Measurements from ENCODE around the gene TAF5L.

The TAF5L gene

GRCh38 chr1:229655781-229656180 is 29.9 kb upstream of the TAF5L start:
- no peak for ATAC-seq (replicated peaks)
- Mint-ChIP-seq H3K27ac (no peak overlapping the region), H3K4me3 (no peak overlapping the region), H3K36me3 (ENCODE audit: insufficient read depth) (peaks cover 33% of the 10 kb centered on the region), H3K9me3 (no peaks in the 10 kb centered on the region), H3K4me1 (ENCODE audit: low read depth in 2 of 2) (no peaks in the 10 kb centered on the region), H3K27me3 (no peaks in the 10 kb centered on the region)
- DNase-seq = no peak

DNA sequence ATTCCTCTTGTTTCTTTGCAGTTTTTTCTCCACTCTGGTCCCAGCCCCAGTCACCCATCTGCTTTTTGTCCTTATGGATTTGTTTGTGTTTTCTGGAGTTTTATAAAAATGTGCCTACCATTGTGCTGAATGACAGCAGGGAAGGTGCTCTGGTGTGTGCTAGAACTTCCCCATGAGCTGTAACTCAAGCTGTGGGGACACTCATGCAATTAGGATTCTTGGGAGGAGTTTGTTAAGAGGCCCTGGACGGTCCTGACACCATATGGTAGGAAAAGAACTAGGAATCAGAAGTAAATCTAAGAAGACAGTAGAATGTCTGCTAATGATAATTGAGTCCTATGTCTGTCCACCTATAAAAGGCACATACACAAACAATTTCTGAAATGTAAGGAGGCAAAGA is 27.5 kb upstream of the TAF5L start:
- peaks cover 21% of the 10 kb centered on the region for H3K36me3 Mint-ChIP-seq (ENCODE audit: insufficient read depth)
- no peaks in the 10 kb centered on the region for H3K9me3 Mint-ChIP-seq
- no peaks in the 10 kb centered on the region for H3K4me1 Mint-ChIP-seq (ENCODE audit: low read depth in 2 of 2)

GRCh38 chr1:229651546-229651945 is 25.6 kb upstream of the TAF5L start:
- H3K36me3 Mint-ChIP-seq (ENCODE audit: insufficient read depth) = peaks cover 31% of the 10 kb centered on the region
- DNase-seq (no peak), ATAC-seq (replicated peaks) (no peak)
- no peak overlapping the region for H3K4me3 Mint-ChIP-seq
- no peak overlapping the region for H3K27ac Mint-ChIP-seq
- no peaks in the 10 kb centered on the region for H3K27me3 Mint-ChIP-seq
- no peaks in the 10 kb centered on the region for H3K9me3 Mint-ChIP-seq
- no peaks in the 10 kb centered on the region for H3K4me1 Mint-ChIP-seq (ENCODE audit: low read depth in 2 of 2)

More for the DNA sequence above, 27.5 kb upstream of the TAF5L start:
- no peak overlapping the region for H3K27ac Mint-ChIP-seq
- DNase-seq (no peak), ATAC-seq (replicated peaks) (no peak)
- H3K27me3 Mint-ChIP-seq = no peaks in the 10 kb centered on the region
- H3K4me3 Mint-ChIP-seq = no peak overlapping the region

DNA sequence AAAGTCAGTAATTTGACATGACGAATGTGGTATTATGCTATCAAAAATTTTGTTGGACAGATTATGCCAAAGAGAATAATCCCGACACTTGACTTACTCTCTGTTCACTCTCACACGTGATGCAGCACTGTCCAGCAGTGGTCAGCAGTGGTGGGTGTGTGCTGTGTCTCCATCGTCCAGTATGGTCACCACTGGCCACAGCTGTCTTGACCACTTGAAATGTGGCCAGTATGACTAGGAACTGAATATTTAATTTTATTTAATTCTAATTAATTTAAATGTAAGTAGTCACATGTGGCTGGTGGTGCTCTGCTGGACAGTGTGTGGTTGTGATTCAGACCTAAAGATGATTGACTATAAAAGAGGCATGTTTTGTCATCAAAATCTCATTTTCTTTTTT is 24.1 kb upstream of the TAF5L start:
- H3K4me3 Mint-ChIP-seq = no peak overlapping the region
- no peak for DNase-seq
- no peak for ATAC-seq (replicated peaks)
- H3K27ac Mint-ChIP-seq = no peak overlapping the region
- H3K36me3 Mint-ChIP-seq (ENCODE audit: insufficient read depth) = peaks cover 25% of the 10 kb centered on the region
- no peaks in the 10 kb centered on the region for H3K27me3 Mint-ChIP-seq
- H3K9me3 Mint-ChIP-seq = no peaks in the 10 kb centered on the region
- H3K4me1 Mint-ChIP-seq (ENCODE audit: low read depth in 2 of 2) = peaks cover 0 to 2% of the 10 kb centered on the region in 2 donors

GRCh38 chr1:229648406-229648805 is 22.5 kb upstream of the TAF5L start:
- peaks cover 28% of the 10 kb centered on the region for H3K36me3 Mint-ChIP-seq (ENCODE audit: insufficient read depth)
- DNase-seq = no peak

DNA sequence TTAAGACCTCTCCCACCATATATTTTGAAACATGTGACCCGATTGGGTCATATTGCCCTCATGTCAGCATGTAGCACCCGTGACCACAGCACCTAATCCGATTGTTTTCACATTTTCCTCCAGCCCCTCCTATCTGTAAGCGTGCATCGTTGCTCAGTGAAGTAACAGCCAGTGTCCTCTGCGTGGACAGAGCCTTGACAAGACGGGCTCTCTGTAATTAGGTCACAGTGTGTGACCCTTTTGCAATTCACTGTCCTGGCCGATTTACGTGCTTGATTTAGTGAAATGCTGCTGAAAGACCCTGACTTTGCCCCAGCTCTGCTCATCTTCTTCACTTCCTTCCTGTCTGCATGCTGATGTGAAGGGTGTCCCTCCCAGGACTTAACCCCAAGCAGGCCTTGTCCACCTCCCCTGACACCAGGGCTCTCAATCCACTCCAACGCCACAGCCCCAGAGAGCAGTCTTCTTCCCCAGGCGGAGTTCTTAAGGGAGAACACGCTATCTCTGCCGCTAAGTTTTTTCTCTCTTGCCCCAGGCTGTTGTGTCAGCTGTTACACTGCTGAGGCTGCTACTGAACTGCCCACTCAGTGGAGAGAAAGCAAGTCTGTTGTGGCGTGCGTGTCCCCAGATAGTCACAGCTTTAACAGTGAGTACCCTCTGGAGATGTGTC is 19.5 kb upstream of the TAF5L start:
- no peaks in the 10 kb centered on the region for H3K27me3 Mint-ChIP-seq
- H3K4me3 Mint-ChIP-seq = no peak overlapping the region
- H3K4me1 Mint-ChIP-seq (ENCODE audit: low read depth in 2 of 2) = peaks cover 2 to 10% of the 10 kb centered on the region in 2 donors
- peak overlapping the region in 1 of 2 donors; percentile 48 for H3K27ac Mint-ChIP-seq
- DNase-seq (no peak), ATAC-seq (replicated peaks) (no peak)
- H3K36me3 Mint-ChIP-seq (ENCODE audit: insufficient read depth) = peaks cover 28% of the 10 kb centered on the region
- no peaks in the 10 kb centered on the region for H3K9me3 Mint-ChIP-seq

More at GRCh38 chr1:229648406-229648805, 22.5 kb upstream of the TAF5L start:
- Mint-ChIP-seq H3K9me3 (no peaks in the 10 kb centered on the region), H3K27me3 (no peaks in the 10 kb centered on the region), H3K4me3 (no peak overlapping the region), H3K27ac (no peak overlapping the region), H3K4me1 (ENCODE audit: low read depth in 2 of 2) (peaks cover 0 to 4% of the 10 kb centered on the region in 2 donors)
- no peak for ATAC-seq (replicated peaks)

DNA sequence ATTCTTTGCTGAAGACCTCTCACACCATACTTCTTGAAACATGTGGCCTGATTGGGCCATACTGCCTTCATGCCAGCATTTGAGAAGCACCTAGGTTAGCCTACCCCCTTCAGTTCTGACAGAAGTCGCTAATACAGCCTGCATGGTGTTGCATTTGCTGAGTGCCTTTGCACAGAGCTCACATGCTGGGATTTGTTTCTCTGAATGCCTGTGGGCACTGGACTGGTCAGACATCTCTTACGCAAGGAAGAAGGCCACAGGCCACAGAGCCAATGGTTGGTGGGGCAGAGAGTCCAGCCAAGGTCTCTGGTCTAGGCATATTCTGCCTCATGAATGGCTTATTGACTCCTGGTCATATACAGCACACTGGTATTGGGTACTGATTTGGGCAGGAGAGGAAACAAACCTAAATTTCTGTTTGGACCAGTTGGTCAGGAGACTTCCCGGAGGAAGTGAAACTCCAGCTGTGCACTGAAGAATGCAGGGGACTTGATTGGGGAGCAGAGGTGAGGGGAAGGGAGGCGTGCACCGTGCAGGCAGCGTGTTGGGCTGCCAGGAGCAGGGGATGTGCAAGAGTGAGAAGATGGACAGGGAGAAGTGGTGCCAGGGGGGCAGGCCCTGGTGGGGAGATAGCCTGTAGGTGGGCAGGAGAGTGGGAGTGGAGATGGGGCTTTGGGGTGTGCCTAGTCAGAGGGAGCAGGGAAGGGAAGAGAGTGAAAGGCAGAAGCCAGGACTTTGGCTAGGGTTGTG is 18.2 kb upstream of the TAF5L start:
- H3K4me3 Mint-ChIP-seq = no peak overlapping the region
- H3K4me1 Mint-ChIP-seq (ENCODE audit: low read depth in 2 of 2) = peaks cover 6 to 13% of the 10 kb centered on the region in 2 donors
- DNase-seq (no peak), ATAC-seq (replicated peaks) (no peak)
- peak overlapping the region in 1 of 2 donors; percentile 38 for H3K27ac Mint-ChIP-seq
- no peaks in the 10 kb centered on the region for H3K9me3 Mint-ChIP-seq
- peaks cover 31% of the 10 kb centered on the region for H3K36me3 Mint-ChIP-seq (ENCODE audit: insufficient read depth)
- no peaks in the 10 kb centered on the region for H3K27me3 Mint-ChIP-seq

- H3K27me3 Mint-ChIP-seq = no peaks in the 10 kb centered on the region
- ATAC-seq (replicated peaks) = no peak
- peaks cover 10 to 13% of the 10 kb centered on the region in 2 donors for H3K4me1 Mint-ChIP-seq (ENCODE audit: low read depth in 2 of 2)
- no peak overlapping the region for H3K27ac Mint-ChIP-seq
- peaks cover 33% of the 10 kb centered on the region for H3K36me3 Mint-ChIP-seq (ENCODE audit: insufficient read depth)
- DNase-seq = no peak
- no peaks in the 10 kb centered on the region for H3K9me3 Mint-ChIP-seq
- H3K4me3 Mint-ChIP-seq = no peak overlapping the region
Observed at GRCh38 chr1:229642970-229643369, 17.0 kb upstream of the TAF5L start.

DNA sequence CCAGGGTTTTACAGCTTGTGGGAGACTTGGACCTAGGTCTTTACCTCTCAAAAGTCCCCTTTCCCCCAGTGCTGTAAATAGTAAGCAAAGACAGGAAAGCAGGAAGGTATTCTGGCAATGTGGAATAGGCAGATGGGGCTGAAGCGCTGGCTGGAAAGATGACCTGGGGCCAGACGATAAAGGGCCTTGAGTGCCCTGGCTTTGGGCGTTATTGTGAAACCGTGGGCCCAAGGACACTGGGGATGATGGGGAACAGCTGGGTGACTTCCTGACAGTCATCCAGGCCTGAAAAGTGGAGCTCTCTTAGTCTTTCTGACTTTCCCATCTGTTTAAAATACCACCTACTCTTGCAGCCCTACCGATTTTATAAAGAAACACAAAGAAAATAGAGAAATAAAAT is 16.5 kb upstream of the TAF5L start:
- DNase-seq (no peak), ATAC-seq (replicated peaks) (no peak)
- Mint-ChIP-seq H3K27ac (no peak overlapping the region), H3K27me3 (no peaks in the 10 kb centered on the region), H3K4me3 (no peak overlapping the region), H3K9me3 (no peaks in the 10 kb centered on the region), H3K4me1 (ENCODE audit: low read depth in 2 of 2) (peaks cover 10 to 13% of the 10 kb centered on the region in 2 donors), H3K36me3 (ENCODE audit: insufficient read depth) (peaks cover 33% of the 10 kb centered on the region)

DNA sequence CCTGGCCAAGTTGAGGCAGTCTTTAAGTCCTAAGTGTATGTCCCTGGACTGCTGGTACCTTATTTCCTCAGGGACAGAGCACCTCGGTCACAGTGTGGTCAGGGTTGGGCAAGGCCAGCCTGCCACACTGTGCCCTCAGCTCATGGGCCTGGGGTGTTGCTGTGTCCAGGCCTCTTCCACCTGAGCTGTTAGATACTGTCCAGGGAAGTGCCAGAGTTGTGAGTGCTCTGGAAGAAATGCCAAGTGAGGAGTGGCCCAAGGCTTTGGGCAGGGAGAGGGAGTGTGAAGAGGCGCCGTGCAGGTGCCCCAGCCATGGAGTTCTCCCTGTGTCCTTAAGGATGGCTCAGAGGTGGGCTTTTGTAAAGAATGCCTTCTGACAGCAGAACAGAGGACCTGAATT is 15.4 kb upstream of the TAF5L start:
- Mint-ChIP-seq H3K9me3 (no peaks in the 10 kb centered on the region), H3K4me1 (ENCODE audit: low read depth in 2 of 2) (peaks cover 10 to 13% of the 10 kb centered on the region in 2 donors), H3K27me3 (no peaks in the 10 kb centered on the region), H3K36me3 (ENCODE audit: insufficient read depth) (peaks cover 39% of the 10 kb centered on the region), H3K4me3 (no peak overlapping the region), H3K27ac (no peak overlapping the region)
- DNase-seq (no peak), ATAC-seq (replicated peaks) (no peak)

GRCh38 chr1:229640455-229640854 is 14.5 kb upstream of the TAF5L start:
- DNase-seq = no peak
- H3K4me3 Mint-ChIP-seq = no peak overlapping the region
- H3K9me3 Mint-ChIP-seq = no peaks in the 10 kb centered on the region
- no peaks in the 10 kb centered on the region for H3K27me3 Mint-ChIP-seq
- peaks cover 10 to 13% of the 10 kb centered on the region in 2 donors for H3K4me1 Mint-ChIP-seq (ENCODE audit: low read depth in 2 of 2)
- H3K27ac Mint-ChIP-seq = peak overlapping the region in 1 of 2 donors; percentile 41
- peaks cover 44% of the 10 kb centered on the region for H3K36me3 Mint-ChIP-seq (ENCODE audit: insufficient read depth)
- no peak for ATAC-seq (replicated peaks)

DNA sequence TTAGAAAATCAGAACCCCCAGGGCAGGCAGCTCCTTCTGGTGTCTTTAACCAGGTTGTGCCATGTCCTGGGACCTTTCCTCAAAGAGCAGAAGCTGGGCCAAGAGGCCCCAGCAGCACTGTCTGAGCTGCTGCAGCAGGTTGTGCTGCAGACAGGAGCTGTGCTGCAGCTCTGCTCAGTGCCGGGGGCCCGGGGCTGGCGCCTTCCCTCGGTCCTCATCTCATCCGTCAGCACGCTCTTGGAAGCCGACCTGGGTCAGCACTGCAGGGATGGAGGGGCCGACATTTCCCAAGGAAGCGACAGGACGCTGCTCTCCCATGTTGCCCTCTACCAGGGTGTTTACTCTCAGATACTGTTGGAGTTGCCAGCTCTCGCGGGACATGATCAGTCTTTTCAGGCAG is 11.8 kb upstream of the TAF5L start:
- Mint-ChIP-seq H3K9me3 (no peaks in the 10 kb centered on the region), H3K4me1 (ENCODE audit: low read depth in 2 of 2) (peaks cover 9 to 10% of the 10 kb centered on the region in 2 donors), H3K4me3 (no peak overlapping the region), H3K36me3 (ENCODE audit: insufficient read depth) (peaks cover 54% of the 10 kb centered on the region), H3K27ac (no peak overlapping the region), H3K27me3 (no peaks in the 10 kb centered on the region)
- ATAC-seq (replicated peaks) (no peak), DNase-seq (no peak)

GRCh38 chr1:229636042-229636441 is 10.1 kb upstream of the TAF5L start:
- Mint-ChIP-seq H3K27me3 (no peaks in the 10 kb centered on the region), H3K9me3 (no peaks in the 10 kb centered on the region), H3K36me3 (ENCODE audit: insufficient read depth) (peaks cover 51% of the 10 kb centered on the region), H3K27ac (no peak overlapping the region), H3K4me1 (ENCODE audit: low read depth in 2 of 2) (peaks cover 6 to 15% of the 10 kb centered on the region in 2 donors), H3K4me3 (no peak overlapping the region)
- ATAC-seq (replicated peaks) = no peak
- DNase-seq = no peak

GRCh38 chr1:229631966-229632365 is 6.0 kb upstream of the TAF5L start:
- Mint-ChIP-seq H3K36me3 (ENCODE audit: insufficient read depth) (peaks cover 36% of the 10 kb centered on the region), H3K27me3 (no peaks in the 10 kb centered on the region), H3K4me1 (ENCODE audit: low read depth in 2 of 2) (peaks cover 10 to 11% of the 10 kb centered on the region in 2 donors), H3K27ac (no peak overlapping the region), H3K9me3 (no peaks in the 10 kb centered on the region), H3K4me3 (no peak overlapping the region)
- ATAC-seq (replicated peaks) (no peak), DNase-seq (no peak)
